Measurements from ENCODE around the gene BDH1.

- no peak for TF ChIP-seq POLR2A (IDR thresholded peaks at IDR 0.05)
- TF ChIP-seq CTCF (IDR thresholded peaks at IDR 0.05) = no peak
Observed at GRCh38 chr3:197567904-197568681, 12.3 kb upstream of the BDH1 start.

Data from Peyer's patch (tissue), 4 donors.